Transverse colon (tissue), 4 donors: ENCODE results near the gene PIEZO1.

Experiments
- CTCF ChIP-seq, 5 experiments: fragments of 200-600 bp in 3 of 5; fragments of 450-650 bp in 2 of 5; sonication (generic) in 3 of 5; IDR thresholded peaks; 1 replicate in 2 of 5; 2 replicates in 3 of 5; pipeline ENCODE4 v1.5.1; 2016 to 2017; ENCODE audit warnings: antibody characterized with exemption in 5 of 5, inconsistent platforms in 3 of 5, mild to moderate bottlenecking in 2 of 5, moderate library complexity in 1 of 5
- EP300 ChIP-seq: sonication (generic); formaldehyde crosslinking; IDR thresholded peaks from one replicate; pipeline ENCODE4 v1.6.1; 2017; ENCODE audit warnings: antibody characterized with exemption, low read depth
- POLR2A ChIP-seq: fragments of 450-650 bp; IDR thresholded peaks from one replicate; pipeline ENCODE4 v1.6.1; 2016; ENCODE audit warnings: antibody characterized with exemption, mild to moderate bottlenecking, moderate library complexity
- POLR2AphosphoS5 ChIP-seq, 3 donors: sonication (generic); formaldehyde crosslinking; IDR thresholded peaks; one replicate each; pipeline ENCODE4 v1.6.1; 2016; ENCODE audit warnings: antibody characterized with exemption in 3 of 3

GRCh38 chr16:88714420-88715302 is 70.4 kb downstream of the PIEZO1 start:
- no peak for TF ChIP-seq POLR2A
- TF ChIP-seq CTCF (IDR thresholded peaks at IDR 0.05) = no peak
- no peak for TF ChIP-seq EP300
- TF ChIP-seq POLR2AphosphoS5 (IDR thresholded peaks at IDR 0.05) = no peak
